HG03159 (cell line): ENCODE data around the gene WDR43.

ENCODE experiments used
- ATAC-seq: cut with Tn5 transposase; IDR thresholded peaks from one replicate; pipeline ENCODE4 v1.9.1; 2021; ENCODE audit warnings: mild to moderate bottlenecking, moderate library complexity; ENCODE audit not compliant: unreplicated experiment

WDR43 gene

DNA sequence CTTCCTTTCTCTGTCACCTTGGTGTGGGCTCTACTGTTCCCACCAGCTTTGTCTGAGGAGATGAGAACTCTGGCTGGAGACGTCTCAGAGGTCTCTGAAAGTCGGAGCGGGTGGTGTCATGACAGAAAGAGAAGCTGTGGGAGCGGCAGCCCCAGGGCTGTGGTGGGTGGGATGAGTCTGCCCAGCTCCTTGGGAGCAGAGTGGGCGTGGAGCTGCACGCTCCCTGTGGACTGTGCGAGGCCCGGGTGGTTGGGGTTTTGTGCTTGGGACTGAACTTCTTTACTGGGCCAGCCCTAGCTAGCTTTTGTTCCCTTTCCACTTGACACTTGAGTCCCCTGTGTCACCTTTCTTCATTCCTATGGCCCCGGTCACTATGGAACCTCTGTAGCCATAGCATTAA, 97.0 kb downstream of the WDR43 start:
- ATAC-seq = no peak

DNA sequence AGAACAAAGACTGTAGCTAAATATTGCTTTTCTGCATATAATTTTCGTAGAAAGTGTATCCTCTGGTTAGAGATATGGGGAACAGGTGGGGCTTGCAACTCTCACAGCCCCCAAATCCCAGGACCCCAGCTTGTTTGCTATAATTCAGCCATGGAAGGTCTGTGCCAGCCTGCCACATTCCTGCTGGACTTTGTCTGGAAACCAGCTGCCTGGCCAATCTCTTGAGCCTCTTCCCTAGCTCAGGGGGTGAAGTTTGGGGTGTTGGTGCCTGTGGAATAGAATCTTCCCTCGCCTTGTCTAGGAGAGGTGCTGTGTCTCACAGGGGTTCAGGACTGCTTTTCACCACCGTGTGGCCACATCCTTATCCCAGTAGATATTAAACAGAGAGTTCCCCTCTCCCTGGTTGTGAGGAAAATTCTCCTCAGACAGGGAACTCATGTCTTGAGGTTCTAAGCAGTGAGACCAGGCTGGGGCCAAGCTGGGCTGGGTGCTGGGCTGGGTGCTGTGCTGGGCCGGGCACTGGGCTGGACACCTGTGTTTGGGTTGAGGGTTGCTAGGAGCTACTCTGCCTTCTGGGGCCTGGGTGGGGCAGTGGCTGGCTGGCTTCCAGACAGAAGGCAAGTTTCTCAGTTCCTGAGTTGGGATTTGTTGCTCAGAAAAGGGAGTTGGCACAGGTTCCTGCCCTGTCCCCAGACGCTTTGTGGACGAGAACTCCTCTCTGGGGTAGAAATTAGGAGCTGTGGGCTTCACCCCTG, 98.9 kb downstream of the WDR43 start:
- no peak for ATAC-seq

GRCh38 chr2:28994074-28994473, 99.6 kb downstream of the WDR43 start:
- ATAC-seq = no peak

- no peak for ATAC-seq
Measured at GRCh38 chr2:28994679-28995078, 100.2 kb downstream of the WDR43 start.

DNA sequence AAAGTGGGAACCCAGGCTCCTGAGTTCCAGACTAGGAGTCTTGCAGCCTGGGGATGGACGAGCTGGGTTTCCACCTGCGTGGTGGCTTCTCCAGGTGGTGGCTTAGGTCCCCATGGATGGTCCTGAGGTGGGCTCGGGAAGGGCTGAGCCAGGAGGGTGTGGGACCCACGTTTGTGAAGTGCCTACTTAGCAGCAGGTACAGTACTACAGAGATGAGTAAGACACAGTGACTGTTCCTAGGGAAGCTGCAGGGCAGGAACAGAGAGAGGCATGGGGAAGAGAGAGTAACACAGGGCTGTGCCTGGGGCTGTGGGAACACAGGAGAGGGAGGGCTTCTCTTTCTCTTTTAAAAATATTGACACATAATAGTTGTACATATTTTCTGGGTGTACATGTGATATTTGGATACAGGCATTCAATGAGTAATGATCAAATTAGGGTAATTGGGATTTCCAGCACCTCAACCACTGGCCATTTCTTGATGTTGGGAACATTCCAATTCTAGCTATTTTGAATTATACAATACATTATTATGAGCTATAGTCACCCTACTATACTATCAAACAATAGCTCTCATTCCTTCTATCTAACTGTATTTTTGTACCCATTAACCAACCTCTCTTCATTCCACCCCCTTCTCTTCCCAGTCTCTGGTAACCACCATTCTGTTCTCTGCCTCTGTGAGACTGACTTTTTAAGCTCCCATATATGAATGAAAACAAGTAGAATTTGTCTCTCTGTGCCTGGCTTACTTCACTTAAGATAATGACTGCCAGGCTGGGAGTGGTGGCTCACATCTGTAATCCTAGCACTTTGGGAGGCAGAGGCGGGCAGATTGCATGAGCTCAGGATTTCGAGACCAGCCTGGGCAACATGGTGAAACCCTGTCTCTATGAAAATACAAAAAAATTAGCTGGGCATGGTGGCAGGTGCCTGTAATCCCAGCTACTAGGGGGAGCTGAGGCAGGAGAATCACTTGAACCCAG, 101.6 kb downstream of the WDR43 start:
- no peak for ATAC-seq

DNA sequence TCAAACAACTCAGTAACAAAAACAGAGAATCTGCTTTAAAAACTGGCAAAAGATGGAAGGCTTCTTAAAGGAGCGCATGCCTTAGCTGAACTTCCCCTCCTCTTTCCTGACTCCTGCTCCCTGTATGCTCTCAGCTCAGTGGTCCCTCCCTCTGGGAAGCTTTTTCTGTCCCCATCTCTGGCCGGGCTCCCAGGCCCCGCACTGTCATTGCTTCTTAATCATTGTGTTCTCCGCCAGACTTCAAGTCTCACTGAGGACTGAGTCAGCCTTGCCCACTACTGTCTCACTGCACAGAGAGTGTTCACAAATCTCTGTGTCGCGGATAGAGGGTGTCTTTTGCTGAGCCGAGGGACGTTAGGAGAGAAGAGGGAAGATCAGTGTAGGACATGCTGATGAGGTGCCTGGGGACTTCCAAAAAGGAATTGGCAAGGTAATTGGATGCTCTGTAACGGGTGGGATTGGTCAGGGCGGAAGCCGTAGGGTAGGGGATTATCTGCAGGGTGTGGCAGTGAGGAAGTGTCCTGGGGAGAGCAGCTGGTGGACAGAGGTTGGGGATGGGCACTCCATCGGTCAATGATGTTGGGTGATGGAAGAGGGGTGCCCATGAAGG, 102.9 kb downstream of the WDR43 start:
- ATAC-seq = no peak
